GM18870 (cell line): ENCODE results near the gene FAM76B.
"Not testable (repeated sequence)": the region's sequence is repeated elsewhere in the genome, so short reads cannot be mapped to it uniquely, and the experiment has no call there.

Experiments used
- ATAC-seq: cut with Tn5 transposase; IDR thresholded peaks from one replicate; pipeline ENCODE4 v1.9.1; 2021; ENCODE audit warnings: moderate library complexity; ENCODE audit not compliant: unreplicated experiment

Gene FAM76B

DNA sequence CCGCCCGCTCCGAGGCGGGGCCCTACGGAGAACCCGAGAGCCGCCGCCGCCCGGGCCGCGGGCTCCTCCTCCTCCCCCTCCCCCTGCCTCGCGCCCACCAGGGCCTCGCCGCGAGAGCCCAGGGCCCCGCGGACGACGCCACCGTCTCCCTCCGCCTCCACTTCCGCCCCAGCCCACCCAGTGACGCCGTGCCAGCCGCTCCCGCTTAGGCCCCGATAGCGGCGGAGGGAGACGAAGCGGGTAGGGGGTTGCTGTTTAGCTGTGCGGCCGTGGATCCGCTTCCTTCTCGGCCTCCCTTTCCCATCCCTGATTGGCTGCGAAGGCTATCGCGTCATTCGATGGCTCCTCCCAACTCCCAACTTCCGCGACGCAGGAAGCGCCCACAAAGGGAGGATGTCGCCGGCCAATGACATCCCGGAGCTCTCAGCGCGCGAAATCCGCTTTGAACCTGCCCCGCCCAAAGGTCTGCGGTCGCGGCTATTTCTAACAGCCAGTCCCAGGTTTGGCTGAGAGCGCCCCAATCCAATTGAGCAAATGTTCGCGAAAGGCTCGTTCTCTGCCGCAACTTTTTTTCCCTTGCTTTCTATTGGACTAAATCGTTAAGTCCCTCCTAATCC, at the start of gene FAM76B:
FAM76B (minus strand) TSS at position 277 of the 617 bp plus-strand sequence. CDS start 304 bp downstream, outside the sequence.
- ATAC-seq = peak; percentile 68

DNA sequence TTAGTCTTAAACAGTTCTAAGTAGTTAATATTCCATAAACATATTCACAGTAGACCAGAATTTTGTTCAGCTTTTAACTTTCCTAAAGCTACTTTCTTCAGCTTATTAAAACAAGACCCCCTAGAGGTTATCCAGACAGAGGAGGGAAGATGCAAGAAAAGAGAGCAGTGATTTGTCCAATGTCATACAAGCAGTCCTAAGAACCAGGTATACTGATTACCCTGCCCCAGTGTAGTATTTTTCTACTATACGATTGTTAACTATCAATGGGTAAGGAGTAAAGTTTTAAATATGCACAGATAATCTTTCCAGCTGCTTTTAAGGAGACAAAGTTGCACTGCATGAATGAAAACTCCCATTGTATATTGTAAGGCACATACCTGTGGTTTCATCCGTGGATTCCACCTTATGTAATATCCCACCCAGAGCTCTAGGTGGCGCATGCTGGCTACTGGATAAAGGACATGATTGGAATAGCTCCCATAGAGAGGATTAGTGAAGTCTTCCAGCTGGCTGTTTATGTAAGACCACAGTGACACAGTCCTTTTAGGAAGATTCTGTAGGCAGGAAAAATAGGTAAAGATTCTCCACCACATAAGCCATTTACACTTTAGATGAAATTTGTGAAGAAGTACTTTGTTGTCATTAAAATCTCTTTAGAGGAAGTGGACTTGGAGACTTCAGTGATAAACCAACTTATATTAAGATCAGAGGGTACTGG, 46.3 kb upstream of the FAM76B start:
- ATAC-seq = peak; percentile 91

DNA sequence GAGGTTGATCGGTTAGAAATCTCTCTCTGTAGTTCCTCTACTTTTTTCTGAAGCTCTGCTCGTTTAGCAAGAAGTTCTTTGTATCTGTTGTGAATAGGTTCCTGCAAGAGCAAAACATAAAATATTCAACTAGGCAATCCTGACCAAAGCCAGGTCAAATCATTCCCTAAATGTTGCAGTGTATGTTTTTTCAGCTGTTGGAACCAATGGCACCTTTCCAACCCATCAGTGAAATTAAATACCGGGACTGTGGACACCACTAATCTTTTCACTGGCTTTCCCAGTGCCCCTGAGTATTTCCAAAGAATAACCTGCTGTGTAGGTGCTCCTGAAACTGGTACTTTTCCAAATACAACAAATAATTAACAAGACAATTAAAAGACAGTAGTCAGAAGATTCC, 45.8 kb upstream of the FAM76B start:
- ATAC-seq = no peak

DNA sequence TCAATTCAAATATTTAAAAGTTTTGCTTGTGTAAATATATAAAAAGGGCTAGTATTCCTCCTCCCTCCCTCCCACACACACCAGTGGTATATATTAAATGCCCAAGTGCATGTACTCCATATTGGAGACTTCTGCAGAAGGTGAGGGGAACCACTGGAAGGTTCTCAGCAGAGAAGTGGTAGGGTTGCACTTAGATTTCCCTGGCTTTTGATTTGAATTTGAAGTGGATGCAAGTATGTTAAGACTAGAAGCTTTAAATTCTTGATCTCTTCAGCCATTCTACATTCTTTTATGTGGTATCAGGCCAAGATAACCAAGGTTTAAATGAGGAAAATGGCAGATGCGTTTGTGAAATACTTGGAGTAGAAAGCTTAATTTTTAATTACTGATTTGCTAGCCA, 43.8 kb upstream of the FAM76B start:
- ATAC-seq = no peak

DNA sequence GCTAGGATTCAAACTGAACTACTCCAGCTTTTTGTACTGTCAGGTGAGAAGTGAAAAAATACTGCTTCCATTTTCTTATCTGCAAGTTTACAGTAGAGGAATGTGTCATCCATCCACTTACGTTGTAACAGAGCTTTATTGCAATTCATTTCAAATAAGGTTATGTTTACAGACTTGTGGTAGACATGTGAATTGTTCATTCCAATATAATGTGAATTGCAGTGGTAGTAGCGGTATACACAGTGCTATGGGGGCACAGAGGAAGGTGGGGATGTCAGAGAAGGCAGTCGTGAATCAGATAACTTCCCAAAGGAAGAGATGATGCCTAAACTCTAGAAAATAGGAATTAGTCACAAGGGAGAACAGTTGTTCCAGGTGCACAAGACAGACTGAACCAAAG, 43.2 kb upstream of the FAM76B start:
- ATAC-seq = no peak

DNA sequence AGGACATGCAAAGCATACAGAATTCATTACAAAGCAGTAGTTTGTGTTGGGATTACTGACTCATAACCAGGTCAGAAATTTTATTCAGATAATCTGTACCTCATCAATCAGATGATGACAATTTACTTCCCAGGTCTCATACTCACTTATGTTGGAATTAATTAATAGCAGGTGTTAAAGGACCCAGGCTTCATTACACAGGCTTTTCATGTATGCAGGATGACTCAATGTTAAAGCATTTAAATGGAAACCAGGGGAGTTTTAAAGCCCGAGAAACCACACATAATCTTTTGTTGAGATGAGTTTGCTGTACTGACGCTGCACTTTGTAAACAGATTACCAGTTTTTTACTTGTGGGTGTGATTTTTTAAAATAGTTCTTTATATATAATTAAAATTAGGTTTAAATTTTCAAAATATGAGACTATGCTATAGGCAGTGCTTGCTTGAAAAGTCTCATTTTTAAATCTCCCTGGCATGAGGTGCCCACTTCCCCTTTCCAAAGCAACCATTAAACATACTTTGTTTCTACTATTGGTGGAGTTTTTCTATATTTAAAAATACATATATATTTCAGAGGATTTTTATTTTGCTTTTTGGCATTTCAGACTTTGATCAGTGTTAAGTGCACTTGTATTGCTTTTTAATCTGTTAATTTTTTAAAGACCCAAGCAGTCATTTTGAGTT, 41.8 kb upstream of the FAM76B start:
- no peak for ATAC-seq

DNA sequence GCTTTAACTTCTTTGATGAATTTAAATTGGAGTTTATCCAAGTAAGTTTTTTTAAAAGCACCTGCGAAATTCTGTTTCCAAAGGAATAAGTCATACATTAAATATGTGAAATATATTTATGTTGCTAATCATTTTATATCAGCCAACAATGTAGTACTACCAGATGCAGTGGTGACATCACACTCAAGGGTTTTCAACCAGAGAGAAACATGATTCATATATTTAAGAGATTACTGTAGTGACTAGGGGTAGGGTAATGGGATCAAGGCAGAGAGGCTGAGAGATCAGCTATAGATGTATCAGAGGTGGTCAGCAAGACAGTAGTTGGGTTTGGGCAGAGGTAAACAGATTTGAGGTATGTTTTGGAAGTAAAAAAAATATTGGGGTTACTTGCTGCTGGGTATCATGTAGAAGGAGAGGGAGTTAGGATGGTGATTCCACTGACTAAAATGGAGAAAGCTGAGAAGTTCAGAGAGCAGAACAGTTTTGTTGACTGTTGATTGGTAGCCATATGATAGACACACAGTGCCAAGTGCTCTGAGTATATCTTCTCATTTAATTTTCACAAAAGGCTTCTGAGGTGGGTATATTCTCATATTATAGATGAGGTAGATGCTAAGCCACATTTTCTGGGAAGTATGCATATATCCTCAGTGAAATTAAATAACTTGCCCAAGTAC, 40.1 kb upstream of the FAM76B start:
- ATAC-seq = no peak

DNA sequence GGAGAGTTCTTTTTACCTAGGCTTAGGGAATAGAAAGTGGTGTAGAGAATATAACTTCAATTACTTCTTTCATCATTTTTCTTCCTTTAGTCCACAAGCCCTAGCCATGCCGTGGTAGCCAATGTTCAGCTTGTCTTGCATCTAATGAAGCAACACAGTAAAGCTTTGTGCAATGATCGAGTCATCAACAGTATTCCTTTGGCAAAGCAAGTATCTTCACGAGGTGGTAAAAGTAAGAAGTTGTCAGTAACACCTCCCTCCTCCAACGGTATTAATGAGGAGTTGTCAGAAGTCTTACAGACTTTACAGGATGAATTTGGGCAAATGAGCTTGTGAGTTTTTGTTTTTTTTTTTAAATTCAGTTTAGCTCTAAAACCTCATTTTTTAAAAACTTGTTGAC, 38.1 kb upstream of the FAM76B start:
- ATAC-seq = no peak

DNA sequence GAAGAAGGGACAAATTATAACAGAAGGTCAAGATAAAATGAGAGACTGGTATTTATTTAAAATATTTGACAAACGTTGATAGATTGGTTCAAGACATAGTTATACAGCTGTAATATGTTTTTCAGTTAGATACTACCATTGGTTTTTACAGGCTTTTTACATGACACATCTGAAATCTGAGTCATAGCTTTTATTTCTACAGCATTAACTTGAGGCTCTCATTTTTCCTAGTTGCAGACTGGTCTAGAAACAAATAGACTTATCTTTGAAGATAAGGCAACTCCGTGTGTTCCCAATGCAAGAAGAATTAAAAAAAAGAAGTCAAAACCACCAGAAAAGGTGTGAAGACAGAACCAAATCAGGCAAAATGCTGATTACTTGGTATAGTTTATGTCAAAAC, 32.1 kb upstream of the FAM76B start:
- no peak for ATAC-seq

DNA sequence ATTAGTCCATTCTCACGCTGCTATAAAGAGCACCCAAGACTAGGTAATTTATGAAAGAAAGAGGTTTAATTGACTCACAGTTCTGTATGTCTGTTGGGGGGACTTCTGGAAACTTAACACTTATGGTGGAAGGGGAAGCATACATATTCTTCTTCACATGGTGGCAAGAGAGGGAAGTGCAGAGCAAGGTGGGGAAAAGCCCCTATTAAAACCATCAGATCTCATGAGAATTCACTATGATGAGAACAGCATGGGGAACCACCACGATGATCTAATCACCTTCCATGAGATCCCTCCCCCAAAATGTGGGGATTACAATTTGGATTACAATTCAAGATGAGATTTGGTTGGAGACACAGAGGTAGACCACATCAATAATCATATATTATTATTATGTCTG, 26.5 kb upstream of the FAM76B start:
- ATAC-seq = no peak

DNA sequence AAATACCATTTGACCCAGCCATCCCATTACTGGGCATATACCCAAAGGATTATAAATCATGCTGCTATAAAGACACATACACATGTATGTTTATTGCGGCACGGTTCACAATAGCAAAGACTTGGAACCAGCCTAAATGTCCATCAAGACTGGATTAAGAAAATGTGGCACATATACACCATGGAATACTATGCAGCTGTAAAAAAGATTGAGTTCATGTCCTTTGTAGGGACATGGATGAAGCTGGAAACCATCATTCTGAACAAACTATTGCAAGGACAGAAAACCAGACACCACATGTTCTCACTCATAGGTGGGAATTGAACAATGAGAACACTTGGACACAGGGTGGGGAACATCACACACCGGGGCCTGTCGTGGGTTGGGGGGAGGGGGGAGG, 21.5 kb upstream of the FAM76B start:
- not testable (repeated sequence) for ATAC-seq

DNA sequence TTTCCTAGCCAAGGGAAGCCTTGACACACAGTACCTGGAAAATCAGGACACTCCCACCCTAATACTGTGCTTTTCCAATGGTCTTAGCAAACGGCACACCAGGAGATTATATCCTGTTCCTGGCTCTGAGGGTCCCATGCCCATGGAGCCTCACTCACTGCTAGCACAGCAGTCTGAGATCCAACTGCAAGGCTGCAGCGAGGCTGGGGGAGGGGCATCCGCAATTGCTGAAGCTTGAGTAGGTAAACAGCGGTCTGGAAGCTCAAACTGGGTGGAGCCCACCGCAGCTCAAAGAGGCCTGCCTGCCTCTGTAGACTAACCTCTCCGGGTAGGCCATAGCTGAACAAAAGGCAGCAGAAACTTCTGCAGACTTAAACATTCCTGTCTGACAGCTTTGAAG, 16.9 kb upstream of the FAM76B start:
- ATAC-seq = not testable (repeated sequence)

DNA sequence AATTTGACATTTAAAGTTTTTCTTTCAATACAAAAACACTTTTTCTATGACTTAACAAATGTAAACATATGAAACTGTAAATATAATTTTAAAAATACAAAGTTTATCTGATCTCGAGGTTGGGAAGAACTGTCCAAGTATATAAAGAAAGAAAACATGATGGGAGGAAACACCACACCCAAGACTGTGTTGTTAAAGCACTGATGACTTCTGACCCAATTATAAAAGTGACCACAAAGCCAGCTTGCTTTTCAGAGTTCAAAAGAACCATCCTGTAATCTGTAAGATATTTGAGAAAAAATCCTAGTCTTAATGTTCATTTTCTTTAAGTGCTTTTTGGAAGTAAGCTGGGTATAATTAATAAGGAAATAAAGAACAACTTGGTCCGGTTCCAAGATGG, 16.3 kb upstream of the FAM76B start:
- ATAC-seq = no peak

DNA sequence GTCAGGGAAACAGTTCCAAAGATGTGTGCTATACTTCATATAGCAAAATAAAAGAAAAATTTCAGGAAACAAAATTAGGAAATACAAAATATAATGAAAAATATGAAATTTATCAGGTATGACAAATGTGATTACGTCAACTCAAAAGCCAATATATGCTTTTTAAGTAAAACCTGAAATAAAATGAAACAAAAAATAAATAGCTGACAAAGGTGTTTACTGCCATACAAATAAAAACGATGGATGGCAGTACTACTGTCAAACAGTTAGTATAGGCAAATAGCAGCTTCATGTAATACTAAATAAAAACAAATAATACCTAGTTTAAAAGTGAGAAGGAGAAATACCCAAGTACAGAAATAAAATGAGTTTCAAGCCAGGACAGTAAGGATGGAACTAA, 14.4 kb upstream of the FAM76B start:
- no peak for ATAC-seq

DNA sequence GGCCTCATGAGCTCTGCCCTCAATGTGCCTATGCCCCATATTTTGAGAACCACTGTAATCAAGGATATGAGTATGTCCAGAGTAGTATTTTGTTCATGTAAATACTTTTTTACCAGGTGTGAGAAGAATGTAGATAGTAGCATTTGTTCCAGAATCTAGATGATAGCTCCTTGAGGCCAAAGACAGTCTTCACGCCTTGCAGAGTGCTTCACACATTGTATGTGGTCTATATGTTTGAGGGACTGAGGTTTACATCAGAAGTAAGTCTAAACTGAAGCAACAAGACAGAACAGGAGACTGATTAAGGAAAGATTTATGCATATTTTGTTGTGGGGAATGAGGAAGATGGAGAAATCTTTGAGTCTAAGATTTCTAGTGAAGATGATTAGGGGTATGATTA, 13.2 kb upstream of the FAM76B start:
- no peak for ATAC-seq

DNA sequence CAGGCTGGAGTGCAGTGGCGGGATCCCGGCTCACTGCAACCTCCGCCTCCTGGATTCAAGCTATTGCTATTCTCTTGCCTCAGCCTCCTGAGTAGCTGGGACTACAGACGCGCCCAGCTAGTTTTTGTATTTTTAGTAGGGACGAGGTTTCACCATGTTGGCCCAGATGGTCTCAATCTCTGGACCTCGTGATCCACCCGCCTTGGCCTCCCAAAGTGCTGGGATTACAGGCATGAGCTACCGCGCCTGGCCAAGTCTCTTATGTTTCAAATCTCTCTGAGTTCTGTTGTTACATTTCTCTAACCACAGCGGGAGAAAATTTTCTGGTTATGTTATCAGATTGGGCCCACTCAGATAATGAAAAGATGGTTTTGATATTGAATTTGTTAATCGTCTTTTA, 10.9 kb upstream of the FAM76B start:
- ATAC-seq = no peak

DNA sequence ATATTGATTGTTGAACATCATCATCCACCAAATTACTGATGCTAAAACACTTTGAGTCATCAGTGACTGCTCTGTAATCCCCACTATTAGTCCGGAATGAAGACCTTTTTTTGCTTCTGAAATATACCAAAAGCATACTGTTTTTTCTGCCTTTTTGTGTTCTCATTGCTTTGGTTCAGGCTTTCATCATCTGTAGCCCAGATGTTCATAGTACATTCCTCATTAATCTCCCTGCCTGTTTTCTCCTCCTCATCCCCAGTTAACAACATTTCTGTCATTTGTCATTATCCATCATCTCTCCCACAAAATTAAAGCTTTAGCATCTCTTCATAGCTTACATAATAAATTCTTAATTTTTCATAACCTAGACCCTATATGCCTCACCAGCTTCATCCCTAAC, 10.0 kb upstream of the FAM76B start:
- ATAC-seq = no peak

DNA sequence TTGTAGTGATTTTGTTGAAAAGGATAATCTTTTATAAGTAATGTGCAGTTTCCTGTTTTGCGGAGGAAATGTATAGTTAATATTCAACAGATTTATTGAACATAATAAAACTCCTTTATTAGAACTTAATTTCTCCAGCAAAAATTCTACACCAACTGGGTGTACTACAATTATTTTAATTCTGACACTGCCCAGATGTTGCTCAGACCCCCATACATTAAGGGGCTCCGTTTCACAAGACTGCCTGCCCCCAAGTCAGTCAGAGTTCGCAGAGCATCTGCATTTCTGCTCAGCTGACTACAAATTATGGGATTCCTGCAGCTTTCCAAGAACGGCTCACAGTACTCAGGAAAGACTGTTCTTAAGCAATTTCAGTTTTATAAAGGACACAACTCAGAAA, 6.9 kb upstream of the FAM76B start:
- no peak for ATAC-seq

DNA sequence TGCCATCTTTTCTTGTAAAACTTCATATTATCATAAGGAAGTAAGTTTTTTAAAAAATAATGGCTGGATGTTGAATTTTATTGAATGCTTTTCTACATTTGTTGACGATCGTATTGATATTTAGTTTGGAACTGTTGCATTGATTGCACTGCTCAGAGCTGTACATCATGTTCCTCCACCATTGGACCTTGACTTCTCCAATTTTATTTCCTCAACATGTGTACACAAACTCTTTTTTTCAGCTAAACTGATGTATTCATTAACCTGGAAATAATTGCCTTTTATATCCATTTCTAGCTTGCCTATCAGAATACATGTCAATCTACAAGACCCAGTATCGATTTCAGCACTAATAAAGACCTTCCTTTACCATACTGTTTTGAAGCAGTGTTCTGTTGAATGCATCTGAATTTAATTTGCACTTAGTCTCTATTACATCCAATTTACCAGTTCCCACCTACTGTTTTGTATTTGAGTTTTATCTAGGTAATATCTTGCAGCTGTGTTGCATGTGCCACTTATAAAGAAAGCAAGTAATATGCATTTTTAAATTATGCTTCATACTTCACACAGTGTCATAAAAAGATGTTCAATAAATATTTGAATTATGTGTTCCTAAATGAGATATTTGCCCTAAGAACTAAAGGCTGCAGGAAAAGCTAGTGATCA, 6.2 kb upstream of the FAM76B start:
- ATAC-seq = no peak

DNA sequence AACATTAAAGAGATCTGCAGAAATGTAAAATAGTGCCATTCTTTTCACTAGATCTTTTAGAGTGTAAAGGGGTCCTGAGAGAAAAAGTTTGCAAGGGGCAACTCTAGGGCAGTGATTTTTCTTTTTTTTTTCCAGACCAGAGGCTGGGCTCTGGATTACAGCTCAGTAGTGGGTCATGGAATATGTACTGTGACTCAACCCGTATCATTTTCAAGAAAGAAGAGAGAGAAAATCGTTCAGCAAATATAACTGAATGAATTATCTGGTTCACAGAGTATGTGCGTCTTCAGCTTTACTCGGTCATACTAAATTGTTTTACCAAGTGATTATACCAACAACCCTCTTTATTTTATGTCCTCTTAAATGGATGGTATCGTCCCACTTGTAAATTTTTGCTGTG, 4.5 kb upstream of the FAM76B start:
- no peak for ATAC-seq

DNA sequence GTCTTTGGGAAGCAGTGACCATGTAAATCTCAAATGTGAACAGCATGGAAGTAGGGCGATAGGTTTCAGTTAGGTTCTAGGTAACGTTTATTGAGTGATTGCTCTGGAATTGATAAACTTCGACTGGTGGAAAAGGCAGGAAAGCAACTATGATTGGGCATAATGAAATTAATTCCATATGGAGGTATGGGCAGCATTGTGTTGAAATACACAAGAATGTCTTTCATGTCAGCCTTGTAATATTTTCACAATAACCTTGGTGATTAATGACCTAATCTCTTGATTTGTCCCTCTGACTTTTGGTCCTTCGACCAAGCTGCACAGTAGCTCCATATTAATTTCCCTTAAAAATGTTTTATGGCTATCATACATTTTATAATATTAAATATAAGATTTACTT, 3.5 kb upstream of the FAM76B start:
- no peak for ATAC-seq
